Testis (tissue), 2 donors: ENCODE measurements around the gene FAAH.

ENCODE experiments used
- POLR2A ChIP-seq: fragments of 450-650 bp; IDR thresholded peaks from one replicate; pipeline ENCODE4 v1.6.1; 2017; ENCODE audit warnings: antibody characterized with exemption, mild to moderate bottlenecking, moderate library complexity
- TF ChIP-seq, protein P1 (sequence below), 3 experiments: fragments of 450-650 bp in 2 of 3; fragments of 200-600 bp in 1 of 3; sonication (generic) in 1 of 3; IDR thresholded peaks; one replicate each; pipeline ENCODE4 v1.5.1; 2016 to 2019; ENCODE audit warnings: antibody characterized with exemption in 3 of 3, mild to moderate bottlenecking in 2 of 3, moderate library complexity in 1 of 3

DNA sequence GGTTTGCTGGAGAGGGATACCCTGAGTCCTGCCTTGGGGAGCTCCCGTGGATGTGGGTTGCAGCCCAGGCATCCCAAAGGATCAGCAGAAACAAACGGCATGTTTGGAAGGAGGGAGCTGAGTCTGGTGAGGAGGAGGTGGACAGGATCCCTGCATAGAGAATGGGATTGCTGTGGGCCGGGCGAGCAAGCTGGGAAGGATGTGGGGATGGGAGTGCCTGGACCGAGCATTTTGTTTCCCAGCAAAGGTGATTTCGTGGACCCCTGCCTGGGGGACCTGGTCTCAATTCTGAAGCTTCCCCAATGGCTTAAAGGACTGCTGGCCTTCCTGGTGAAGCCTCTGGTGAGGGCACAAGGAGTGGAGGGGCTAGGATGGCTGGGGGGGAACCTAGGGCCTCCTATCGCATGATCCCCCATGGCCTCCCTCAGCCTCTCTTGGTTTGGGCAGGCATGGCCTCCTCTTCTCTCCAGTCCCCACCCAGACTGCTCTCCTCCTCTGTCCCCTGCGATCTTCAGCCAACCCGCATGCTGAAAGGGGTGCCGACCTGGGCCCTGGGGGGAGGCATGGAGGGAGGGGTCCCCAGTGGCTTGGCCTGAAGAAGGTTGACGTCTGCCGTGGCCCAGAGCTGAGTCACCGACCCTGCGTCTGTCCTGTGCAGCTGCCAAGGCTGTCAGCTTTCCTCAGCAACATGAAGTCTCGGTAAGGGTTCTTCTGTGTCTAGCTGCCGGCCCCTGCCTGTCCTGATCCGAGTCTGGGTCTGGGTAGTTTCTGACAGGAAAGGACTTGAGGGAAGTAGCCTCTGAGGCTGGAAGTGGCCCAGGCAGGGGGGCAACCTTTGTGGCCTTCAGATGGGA, 16.3 kb downstream of the FAAH start:
- TF ChIP-seq, protein P1, sequence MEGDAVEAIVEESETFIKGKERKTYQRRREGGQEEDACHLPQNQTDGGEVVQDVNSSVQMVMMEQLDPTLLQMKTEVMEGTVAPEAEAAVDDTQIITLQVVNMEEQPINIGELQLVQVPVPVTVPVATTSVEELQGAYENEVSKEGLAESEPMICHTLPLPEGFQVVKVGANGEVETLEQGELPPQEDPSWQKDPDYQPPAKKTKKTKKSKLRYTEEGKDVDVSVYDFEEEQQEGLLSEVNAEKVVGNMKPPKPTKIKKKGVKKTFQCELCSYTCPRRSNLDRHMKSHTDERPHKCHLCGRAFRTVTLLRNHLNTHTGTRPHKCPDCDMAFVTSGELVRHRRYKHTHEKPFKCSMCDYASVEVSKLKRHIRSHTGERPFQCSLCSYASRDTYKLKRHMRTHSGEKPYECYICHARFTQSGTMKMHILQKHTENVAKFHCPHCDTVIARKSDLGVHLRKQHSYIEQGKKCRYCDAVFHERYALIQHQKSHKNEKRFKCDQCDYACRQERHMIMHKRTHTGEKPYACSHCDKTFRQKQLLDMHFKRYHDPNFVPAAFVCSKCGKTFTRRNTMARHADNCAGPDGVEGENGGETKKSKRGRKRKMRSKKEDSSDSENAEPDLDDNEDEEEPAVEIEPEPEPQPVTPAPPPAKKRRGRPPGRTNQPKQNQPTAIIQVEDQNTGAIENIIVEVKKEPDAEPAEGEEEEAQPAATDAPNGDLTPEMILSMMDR (IDR thresholded peaks at IDR 0.05) = no peak
- no peak for TF ChIP-seq POLR2A
